GM20000 (cell line): ENCODE results near the gene WDSUB1.

ENCODE experiments used
- DNase-seq: peaks from one replicate; pipeline ENCODE4 v3.0.0; 2012; ENCODE audit warnings: low spot score
- CTCF ChIP-seq: IDR thresholded peaks from 2 replicates; pipeline ENCODE4 v1.5.1; 2012; ENCODE audit warnings: mild to moderate bottlenecking, control low read depth; ENCODE audit errors: extremely low read depth, missing control alignments

WDSUB1 gene

GRCh38 chr2:159283529-159283928, 3.0 kb downstream of the WDSUB1 start:
- no peak for TF ChIP-seq CTCF
- DNase-seq = no peak

DNA sequence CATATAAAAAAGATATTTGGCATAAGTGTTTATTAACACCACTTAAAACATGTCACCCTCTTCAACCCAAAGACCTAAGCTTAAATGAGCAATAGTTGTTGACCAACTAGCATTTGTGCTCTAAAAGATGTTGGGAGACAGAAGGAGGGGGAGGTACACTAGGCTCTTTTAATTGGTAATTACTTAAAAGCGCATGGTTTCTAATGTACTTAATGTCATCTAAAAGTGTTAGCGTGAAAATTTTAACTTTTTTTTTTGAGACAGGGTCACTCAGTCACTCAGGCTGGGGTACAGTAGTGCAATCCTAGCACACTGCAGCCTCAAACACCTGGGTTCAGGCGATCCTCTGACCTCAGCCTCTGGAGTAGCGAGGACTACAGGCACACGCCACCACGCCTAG, 5.5 kb downstream of the WDSUB1 start:
- DNase-seq = no peak
- TF ChIP-seq CTCF = no peak

GRCh38 chr2:159279700-159280099, 6.8 kb downstream of the WDSUB1 start:
- DNase-seq = no peak
- no peak for TF ChIP-seq CTCF

- no peak for TF ChIP-seq CTCF
- no peak for DNase-seq
Measured at GRCh38 chr2:159275111-159275510, 11.4 kb downstream of the WDSUB1 start.

DNA sequence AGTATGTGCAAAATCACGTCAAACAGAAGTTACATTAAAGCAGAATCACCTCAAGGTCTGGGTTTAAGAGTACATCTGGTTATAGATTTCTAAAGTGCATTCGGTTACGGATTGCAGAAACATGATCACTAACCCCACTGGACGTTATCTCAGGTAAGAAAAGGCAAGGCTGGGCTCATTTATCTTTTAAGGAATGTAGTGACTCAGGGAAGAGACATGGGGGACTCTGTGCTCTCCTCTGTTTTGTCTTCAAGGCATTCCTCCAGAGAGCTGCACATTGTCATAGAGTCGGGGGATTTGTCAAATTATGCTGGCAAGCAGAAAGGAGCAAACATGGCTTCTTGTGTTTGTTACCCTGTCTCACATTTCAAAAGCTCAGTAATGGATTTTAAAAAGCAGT, 14.3 kb downstream of the WDSUB1 start:
- DNase-seq = no peak
- TF ChIP-seq CTCF = no peak

DNA sequence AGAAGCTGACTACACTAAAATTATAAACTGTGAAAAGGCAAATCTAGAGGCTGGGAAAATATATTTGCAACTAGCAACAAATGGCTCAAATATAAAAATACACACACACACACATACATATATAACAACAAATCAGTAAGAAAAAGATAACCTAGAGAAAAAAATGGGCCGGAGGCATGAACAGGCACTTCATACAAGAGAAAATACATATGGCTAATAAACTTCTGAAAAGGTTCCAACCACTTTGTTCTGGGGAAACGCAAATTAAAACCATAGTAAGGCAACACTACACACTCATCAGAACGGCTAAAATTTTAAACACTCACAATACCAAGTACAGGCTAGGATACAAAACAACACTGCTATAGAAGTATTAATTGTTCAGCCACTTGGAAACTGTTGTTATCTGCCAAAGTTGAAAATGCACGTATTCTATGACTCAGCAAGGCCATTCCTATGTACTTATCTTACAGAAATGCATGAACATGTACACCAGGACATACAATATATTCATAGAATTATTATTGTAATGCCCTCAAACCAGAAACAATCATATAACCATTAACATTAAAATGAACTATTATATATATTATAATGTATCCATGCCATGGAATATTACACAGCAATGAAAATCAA, 15.6 kb downstream of the WDSUB1 start:
- no peak for DNase-seq

DNA sequence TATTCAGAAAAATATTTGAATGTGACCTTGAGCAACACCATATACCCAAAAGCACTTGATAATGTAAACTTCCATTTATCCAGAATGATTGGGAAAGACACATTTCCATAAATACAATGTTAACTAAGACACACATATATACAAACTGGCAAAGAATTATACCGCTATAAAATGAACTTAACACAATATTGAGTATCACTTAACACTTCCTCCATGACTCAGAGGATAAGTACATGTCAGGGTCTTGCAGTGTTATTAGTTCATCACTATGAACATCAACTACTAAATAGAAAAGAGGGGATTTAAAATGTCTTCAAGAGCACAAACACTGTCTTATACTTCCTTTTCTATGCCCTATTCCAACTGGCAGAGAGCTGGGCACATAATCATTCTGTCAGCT, 18.6 kb downstream of the WDSUB1 start:
- TF ChIP-seq CTCF = no peak
- no peak for DNase-seq

More for the DNA sequence above, 15.6 kb downstream of the WDSUB1 start:
- TF ChIP-seq CTCF = no peak

- no peak for TF ChIP-seq CTCF
Measured at GRCh38 chr2:159266554-159266953, 19.9 kb downstream of the WDSUB1 start.

More at GRCh38 chr2:159266554-159266953, 19.9 kb downstream of the WDSUB1 start:
- DNase-seq = no peak
